H1 (cell line): ENCODE measurements around the gene EML4. TPM values are rescaled to one million over a fixed set of nuclear protein-coding genes. Genes with fewer than 3 reads are reported as not detected.

Source experiments
- BACH1 ChIP-seq: IDR thresholded peaks from 2 replicates; pipeline ENCODE4 v1.6.1; 2012; ENCODE audit warnings: low read length, improper control_type of control experiment
- CBX5 ChIP-seq: fragments of 300-800, 300-1000 bp; sonication (generic); IDR thresholded peaks from 2 replicates; pipeline ENCODE4 v1.7.1; 2016; ENCODE audit warnings: antibody characterized with exemption, low read length, low read depth
- SP1 ChIP-seq: IDR thresholded peaks from 2 replicates; pipeline ENCODE4 v1.6.1; 2011; ENCODE audit warnings: low read depth, low read length
- YY1 ChIP-seq: IDR thresholded peaks from 2 replicates; pipeline ENCODE4 v1.6.1; 2011; ENCODE audit warnings: low read depth, mild to moderate bottlenecking, low read length
- polyA plus RNA-seq, 7 experiments: library from polyadenylated mRNA; depleted of rRNA in 3 of 7; stranded (reverse) in 5 of 7; unstranded in 2 of 7; fragments of >200 nt in 5 of 7; fragments of 200-250 nt in 2 of 7; gene quantifications; 1 replicate in 5 of 7; 2 replicates in 1 of 7; 4 replicates in 1 of 7; pipeline versions ENCODE4 v1.2.1 to v1.2.3, GENCODE V29; 2011 to 2013; ENCODE audit warnings: missing spikeins in 2 of 7, mixed read lengths in 2 of 7
- total RNA-seq: library from RNA; stranded (reverse); fragmentation: NEBNext Ultra II Directional; extraction: Animal tissue kit (Norgen Biotek cat#: 25700); gene quantifications from 2 replicates; pipeline ENCODE4 v1.2.1, GENCODE V29; 2021
- TF ChIP-seq, protein P1 (sequence below): IDR thresholded peaks from 2 replicates; pipeline ENCODE4 v1.6.1; 2012; ENCODE audit warnings: low read length, inconsistent platforms

EML4 gene
- total and polyA plus RNA-seq, 2 of the 8 experiments (the other 6 are each of a cell fraction or from before 2014, with no cell fraction given), result 50.1 to 104 TPM

DNA sequence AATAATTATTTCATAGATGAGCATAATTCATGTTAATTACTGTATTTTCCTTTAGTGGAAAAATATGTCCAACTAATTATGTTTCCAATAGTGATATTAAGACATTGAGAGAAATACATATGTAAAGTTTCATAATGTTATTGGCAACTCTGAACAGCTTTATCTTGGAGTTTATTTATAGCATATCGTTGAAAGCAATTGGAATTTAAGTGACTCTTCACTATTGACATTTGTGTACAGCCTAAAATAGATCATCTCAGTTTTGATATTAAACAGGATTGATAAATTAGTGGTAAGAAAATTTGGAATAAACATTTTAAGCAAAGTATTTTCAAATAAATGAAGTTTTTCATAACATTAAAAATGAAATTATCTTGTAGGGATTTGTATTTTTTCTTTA, 79.7 kb downstream of the EML4 start (continued):
- TF ChIP-seq YY1, result no peak
- TF ChIP-seq, protein P1, sequence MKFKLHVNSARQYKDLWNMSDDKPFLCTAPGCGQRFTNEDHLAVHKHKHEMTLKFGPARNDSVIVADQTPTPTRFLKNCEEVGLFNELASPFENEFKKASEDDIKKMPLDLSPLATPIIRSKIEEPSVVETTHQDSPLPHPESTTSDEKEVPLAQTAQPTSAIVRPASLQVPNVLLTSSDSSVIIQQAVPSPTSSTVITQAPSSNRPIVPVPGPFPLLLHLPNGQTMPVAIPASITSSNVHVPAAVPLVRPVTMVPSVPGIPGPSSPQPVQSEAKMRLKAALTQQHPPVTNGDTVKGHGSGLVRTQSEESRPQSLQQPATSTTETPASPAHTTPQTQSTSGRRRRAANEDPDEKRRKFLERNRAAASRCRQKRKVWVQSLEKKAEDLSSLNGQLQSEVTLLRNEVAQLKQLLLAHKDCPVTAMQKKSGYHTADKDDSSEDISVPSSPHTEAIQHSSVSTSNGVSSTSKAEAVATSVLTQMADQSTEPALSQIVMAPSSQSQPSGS, result no peak
- no peak for TF ChIP-seq CBX5
- no peak for TF ChIP-seq BACH1
- no peak for TF ChIP-seq SP1
- TF ChIP-seq, all 59 proteins: peak for 0
